WERI-Rb-1 (cell line): Measurements from ENCODE around the gene C19orf81.

Experiments used
- DNase-seq: peaks from one replicate; pipeline ENCODE4 v3.0.0-alpha.2; 2020
- H3K27ac ChIP-seq: fragments of 250-450 bp; sonication (Bioruptor Pico); 2 replicates; pipeline ENCODE4 v1.5.1; 2020; ENCODE audit warnings: mild to moderate bottlenecking, moderate library complexity
- H3K27me3 ChIP-seq: fragments of 250-450 bp; sonication (Bioruptor Pico); 2 replicates; pipeline ENCODE4 v1.5.1; 2021; ENCODE audit warnings: mild to moderate bottlenecking, low read depth, moderate library complexity; ENCODE audit not compliant: insufficient read depth, severe bottlenecking
- H3K36me3 ChIP-seq: fragments of 250-450 bp; sonication (Bioruptor Pico); 2 replicates; pipeline ENCODE4 v1.5.1; 2020; ENCODE audit warnings: mild to moderate bottlenecking, moderate library complexity
- H3K4me3 ChIP-seq: 2 replicates; pipeline ENCODE4 v1.5.1; 2011; ENCODE audit warnings: low read depth, mild to moderate bottlenecking, control low read depth, low read length
- H3K9me3 ChIP-seq: fragments of 250-450 bp; sonication (Bioruptor Pico); 2 replicates; pipeline ENCODE4 v1.5.1; 2021; ENCODE audit warnings: mild to moderate bottlenecking, moderate library complexity; ENCODE audit not compliant: severe bottlenecking
- CTCF ChIP-seq: IDR thresholded peaks from 2 replicates; pipeline ENCODE4 v1.5.1; 2011; ENCODE audit warnings: low read depth, mild to moderate bottlenecking, control low read depth, inconsistent platforms, low read length

C19orf81 gene

DNA sequence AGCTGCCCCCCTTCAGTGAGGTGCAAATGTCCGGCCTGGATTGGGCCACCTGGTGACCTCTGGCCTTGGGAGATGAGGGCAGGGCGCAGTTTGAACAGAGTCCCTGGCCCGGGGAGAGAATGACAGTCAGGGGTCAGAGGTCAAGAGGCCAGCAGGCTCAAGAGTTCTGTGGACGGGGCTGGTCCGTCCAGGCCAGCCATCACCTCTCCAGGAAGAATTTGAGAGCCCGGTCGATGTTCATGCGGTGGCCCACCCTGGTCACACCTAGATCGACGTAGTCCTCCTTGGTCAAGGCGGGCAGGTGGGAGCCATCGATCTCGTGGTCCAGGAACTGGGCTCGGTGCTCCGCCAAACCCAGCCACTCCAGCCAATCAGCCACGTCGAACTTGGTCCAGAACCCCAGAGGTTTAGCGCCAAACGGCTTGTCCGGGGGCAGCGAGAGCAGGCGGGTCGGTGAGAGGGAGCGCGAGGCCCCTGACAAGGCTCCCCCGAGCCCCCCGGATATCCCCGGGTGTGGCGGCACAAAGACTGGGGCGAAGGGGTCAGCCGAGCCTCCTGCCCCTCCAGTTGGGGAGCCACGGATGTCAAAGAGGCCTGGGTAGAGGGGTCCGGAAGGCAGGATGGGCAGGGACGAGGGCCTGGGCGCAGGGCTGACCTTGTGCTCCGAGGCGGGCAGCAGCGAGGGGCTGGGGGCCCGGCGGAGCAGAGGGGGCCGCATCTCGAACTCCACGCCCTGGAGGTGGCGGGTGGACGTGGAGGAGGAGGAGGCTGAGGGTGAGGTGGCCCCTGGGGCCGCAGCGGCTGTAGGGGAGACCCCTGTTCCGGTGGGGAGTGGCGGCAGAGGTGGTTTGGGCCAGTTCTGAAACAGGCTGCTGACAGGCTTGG, 12.8 kb downstream of the C19orf81 start:
- Histone ChIP-seq H3K27ac (no peak overlapping the region), H3K27me3 (no peaks in the 10 kb centered on the region), H3K9me3 (no peaks in the 10 kb centered on the region), H3K36me3 (peaks cover 13% of the 10 kb centered on the region), H3K4me3 (no peak overlapping the region)
- no peak for DNase-seq
- no peak for TF ChIP-seq CTCF

GRCh38 chr19:50662651-50663481, 13.6 kb downstream of the C19orf81 start:
- no peak for DNase-seq

DNA sequence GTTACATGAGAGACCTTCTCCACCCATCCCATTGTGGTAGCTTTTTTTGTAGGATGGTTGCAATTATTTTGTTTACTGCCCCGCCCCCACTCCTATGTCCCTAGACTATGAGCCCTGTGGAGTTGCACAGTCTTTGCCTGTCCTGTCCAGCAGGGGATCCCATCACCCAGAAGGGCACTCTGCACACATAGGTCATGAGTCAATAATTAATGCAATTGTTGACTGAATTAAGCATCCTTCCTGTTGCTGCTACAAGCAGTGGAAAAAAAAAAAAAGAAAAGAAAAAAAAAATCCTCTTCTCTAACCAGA, 14.2 kb downstream of the C19orf81 start:
- Histone ChIP-seq H3K9me3 (no peaks in the 10 kb centered on the region), H3K27me3 (no peaks in the 10 kb centered on the region), H3K4me3 (no peak overlapping the region), H3K36me3 (peaks cover 13% of the 10 kb centered on the region), H3K27ac (no peak overlapping the region)
- DNase-seq = peak; percentile 51
- 0 out of 2 replicates have a peak, but pooled peaks have one; percentile 26 for TF ChIP-seq CTCF

More at GRCh38 chr19:50662651-50663481, 13.6 kb downstream of the C19orf81 start:
- Histone ChIP-seq H3K4me3 (no peak overlapping the region), H3K36me3 (peaks cover 13% of the 10 kb centered on the region), H3K27ac (no peak overlapping the region), H3K27me3 (no peaks in the 10 kb centered on the region), H3K9me3 (no peaks in the 10 kb centered on the region)
- TF ChIP-seq CTCF = no peak

DNA sequence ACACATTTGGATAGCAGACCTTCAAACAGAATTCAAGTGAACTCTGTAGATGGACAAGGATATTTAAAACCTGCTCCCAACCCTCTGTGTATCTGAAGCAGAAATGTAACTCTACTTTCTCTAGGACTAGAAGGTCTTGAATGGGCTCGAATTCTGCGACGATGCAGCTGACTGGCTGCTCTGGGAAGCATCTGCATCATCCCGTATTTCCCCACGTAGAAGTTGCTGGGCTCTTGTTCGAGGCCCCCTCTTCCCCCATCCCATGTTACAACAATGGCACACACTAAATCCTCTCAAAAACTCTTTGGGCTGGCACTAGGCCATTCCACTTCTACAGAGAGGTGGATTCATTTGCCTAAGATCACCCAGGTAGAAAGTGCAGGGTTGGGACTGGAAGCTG, 15.0 kb downstream of the C19orf81 start:
- Histone ChIP-seq H3K36me3 (peaks cover 14% of the 10 kb centered on the region), H3K27ac (no peak overlapping the region), H3K27me3 (no peaks in the 10 kb centered on the region), H3K4me3 (no peak overlapping the region), H3K9me3 (no peaks in the 10 kb centered on the region)
- no peak for TF ChIP-seq CTCF
- no peak for DNase-seq

DNA sequence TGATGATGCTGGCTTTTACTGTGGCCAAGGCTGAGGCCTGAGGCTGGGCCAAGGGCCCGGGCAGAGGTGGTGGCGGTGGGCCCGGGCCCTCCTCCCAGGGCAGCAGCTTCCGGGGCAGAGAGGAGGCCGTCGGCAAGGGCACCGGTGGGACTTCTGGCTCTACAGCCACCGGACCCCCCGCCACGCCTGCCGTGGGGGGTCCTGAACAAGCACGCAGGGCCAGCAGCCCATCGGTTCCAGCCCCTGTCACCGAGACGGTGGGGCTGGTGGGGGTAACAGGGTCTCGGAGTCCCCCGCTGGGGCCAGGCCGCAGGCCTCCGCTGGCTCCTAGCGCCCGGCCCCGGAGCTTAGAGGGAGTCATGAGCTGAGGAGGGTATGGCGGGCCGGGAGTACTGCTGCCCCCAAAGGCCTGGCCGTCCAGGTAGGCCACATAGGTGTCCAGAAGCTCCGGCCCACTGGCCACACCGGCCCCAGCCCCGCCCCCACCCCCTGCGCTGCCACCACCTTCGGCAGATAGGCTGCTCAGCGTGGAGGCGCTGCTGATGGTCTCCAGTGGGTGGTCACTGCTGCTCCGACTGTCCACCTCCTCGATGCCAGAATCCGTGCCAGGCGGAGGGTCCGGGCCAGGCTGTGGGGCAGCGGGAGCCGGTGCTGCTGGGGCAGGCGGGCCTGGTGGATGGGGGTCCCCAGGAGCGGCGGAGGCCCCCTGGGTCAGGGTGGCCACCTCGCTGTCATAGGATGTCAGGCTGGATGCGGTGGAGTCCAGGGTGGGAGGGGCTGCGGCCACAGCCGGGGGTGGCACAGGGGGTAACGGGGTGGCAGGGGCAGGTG, 17.3 kb downstream of the C19orf81 start:
- Histone ChIP-seq H3K27ac (no peak overlapping the region), H3K36me3 (peaks cover 18% of the 10 kb centered on the region), H3K4me3 (no peak overlapping the region), H3K9me3 (no peaks in the 10 kb centered on the region), H3K27me3 (no peaks in the 10 kb centered on the region)
- no peak for TF ChIP-seq CTCF
- DNase-seq = no peak
